HL-60/S4 treated with phorbol 12-myristate 13-acetate at 8.2 ng/mL for 4 days and 3 days (cell line): Measurements from ENCODE around the gene FAS.

Experiments used
- in situ Hi-C: fragments of 300-500 bp; cut with MboI; formaldehyde crosslinking; loops from 2 replicates; pipeline ENCODE4 v1.15.0; 2022; ENCODE audit warnings: low sequenced_read_pairs

The FAS gene

DNA sequence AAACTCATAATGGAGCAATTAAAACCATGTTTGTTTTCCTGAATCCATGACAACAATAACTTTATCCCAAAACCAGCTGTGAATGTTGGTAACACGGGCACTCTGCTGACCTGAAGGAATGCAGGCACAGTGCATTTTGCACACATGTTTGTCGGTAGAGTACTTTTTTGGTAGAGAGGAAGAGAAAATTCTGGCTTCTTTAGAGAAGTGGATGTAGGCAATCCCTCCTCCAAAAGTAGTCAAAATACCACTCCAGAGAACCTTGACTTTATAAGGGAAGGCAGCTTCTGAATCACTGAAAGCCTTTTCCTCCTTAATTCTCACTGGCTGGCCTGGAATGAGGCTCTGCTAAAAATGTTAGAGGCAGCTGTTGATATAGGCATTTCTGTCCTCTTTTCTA, 22.2 kb upstream of the FAS start:
- in situ Hi-C loops, result no loop called here

- in situ Hi-C loops, result no loop called here
Observed at GRCh38 chr10:88971221-88972061, 19.2 kb upstream of the FAS start.

GRCh38 chr10:88974012-88974411, 16.6 kb upstream of the FAS start:
- in situ Hi-C loops, result no loop called here

DNA sequence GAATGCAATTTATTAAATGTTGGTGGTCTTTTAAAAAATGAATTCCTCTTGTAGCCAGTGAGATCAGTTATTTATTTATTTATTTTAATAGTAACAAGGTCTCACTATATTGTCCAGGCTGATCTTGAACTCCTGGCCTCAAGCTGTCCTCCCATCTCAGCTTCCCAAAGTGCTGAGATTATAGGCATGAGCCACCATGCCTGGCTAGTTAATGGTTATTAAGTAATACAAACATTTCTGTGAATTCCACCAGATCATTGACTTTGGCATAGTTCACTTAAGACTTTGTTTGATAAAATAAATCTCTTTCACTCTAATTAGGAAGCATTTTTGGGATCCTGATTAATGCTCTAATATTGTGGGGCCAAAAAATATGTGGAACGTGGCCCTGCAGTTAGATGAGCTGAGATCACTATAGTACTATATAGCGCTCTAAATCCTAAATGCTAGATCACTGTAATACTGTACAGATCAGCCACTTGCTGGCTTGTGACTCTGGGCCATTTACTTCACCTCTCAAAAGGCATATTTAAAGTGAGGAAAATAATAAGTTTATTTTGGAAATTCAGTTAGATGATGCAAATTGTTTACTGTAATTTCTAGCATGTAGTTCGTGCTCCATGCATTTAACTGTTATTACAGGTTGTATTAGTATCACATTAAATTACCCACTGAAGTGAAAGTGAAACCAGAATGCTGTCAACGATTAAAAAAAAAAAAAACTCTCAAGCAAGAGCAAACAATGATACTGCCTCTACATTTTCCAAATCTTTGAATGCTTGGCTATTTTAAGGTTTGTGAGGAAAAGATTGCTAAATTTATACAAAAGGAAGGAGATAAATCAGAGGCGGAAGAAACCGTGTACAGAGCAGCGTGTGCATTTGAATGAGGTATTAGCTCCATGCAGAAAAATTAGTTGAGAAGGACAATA, 15.9 kb upstream of the FAS start:
- in situ Hi-C loops, result no loop called here

GRCh38 chr10:88975377-88975720, 15.2 kb upstream of the FAS start:
- in situ Hi-C loops, result no loop called here

DNA sequence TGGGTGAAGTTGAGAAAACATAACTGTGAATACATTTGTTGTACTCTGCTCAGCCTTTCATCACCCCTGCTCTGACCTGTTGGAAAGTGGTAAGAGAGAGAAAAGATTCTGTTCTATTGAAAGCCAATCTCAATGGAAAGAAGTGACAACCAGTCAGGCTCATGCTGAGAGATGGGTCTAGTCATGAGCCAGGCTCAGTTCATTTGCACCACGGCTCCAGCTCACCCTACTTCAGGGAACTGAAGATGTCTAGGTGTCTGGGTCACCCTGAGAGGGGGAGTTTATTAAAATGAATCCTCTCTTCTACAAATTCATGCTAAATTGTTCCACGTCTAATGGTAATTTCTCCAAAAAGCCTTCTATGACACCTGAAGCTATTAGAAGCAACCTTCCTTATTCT, 12.1 kb upstream of the FAS start:
- in situ Hi-C loops, result no loop called here

DNA sequence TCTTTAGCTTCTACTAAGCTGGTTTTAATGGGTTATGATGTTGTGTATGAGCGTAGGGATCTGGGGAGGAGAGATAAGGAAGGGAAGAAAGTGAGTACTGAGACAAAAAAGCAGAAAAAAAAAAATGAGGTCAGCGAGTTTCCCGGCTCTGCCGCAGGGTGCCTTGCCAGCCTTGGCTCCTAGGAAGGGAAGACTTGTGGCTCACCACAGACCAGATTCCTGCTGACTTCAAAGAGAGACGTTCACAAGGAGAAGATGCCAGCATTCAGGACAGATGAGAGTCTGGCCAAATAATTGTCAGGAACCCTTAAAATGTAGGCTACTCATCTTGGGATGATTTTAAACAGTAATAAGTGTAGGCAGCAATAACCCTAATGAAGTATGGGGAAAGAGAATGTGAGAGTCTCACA, 11.4 kb upstream of the FAS start:
- in situ Hi-C loops, result no loop called here

DNA sequence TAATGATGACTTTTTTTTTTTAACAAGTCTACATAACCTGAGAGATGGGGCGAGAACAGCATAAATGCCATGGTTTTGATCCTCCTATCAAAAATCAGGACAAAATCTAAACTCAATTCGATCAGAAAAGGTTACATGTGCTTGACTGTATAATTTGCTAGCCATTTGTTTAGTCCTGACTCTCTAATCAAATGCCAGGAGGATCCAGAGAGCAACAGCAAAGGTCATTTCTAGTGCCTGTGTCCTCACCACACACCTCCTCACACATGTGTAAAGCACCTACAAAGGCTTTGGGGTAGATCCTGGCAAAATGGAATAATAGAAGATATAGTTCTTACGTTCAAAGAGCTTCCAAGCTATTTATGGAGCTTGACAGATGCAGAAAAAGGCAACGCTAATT, 11.0 kb upstream of the FAS start:
- in situ Hi-C loops, result no loop called here

- in situ Hi-C loops, result no loop called here
Observed at GRCh38 chr10:88980247-88980646, 10.4 kb upstream of the FAS start.

DNA sequence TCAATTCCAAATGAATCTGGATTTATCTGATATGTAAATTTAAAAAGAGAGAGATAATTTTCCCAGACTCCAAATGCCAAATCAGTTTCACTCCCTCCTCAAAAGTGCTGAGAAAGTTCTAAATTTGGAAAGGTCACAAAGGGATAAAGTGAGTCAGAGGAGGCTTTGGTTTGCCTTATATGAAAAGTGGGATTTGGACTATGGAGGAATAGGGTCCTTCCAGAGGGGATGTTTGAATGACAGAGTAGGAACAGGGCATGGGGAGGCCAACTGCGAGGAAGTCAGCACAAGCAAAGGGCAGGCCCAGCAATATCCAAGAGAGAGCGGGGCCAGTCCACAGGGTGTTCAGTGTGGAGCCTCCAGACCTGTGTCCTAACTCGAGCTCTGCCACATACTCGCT, 9.8 kb upstream of the FAS start:
- in situ Hi-C loops, result no loop called here

DNA sequence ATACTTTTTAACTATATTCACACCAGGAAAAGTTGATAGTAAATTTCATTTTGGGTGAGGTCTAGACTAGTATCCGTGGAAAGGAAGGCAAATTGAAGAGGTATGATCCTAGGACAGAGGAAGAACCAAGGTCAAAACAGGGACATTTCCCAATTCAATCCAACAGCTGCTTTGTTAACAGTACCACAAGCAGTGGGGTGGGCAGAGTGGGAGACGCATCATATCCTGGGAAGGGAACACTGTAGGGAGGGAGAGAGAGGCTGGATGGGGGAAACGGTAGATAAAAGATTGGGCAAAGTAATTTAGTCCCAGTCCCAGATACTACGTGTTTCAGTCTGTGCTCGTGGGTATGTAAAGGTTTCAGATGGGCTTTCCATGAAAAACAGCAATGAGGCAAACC, 9.2 kb upstream of the FAS start:
- in situ Hi-C loops, result no loop called here

DNA sequence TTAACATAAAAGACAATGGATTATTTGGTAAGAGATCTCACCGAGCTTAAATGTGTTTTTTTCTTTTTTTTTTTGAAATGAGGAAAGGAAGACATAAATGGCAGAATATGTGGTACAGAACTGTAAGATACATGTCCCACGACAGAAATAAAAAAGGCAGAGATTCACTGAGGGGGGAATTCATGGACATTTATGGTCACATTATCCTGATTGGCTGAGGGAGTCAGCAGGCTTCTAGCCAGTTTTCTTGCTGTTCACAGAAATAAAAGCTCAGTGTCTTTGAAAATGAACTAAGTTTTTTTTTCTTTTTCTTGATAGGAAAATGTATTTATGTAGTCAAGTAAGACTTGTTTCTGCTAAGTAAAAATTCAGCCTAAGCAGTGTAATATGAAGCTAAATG, 8.2 kb upstream of the FAS start:
- in situ Hi-C loops, result no loop called here

- in situ Hi-C loops, result no loop called here
Observed at GRCh38 chr10:88983206-88983605, 7.4 kb upstream of the FAS start.

GRCh38 chr10:88983939-88984338, 6.7 kb upstream of the FAS start:
- in situ Hi-C loops, result no loop called here

DNA sequence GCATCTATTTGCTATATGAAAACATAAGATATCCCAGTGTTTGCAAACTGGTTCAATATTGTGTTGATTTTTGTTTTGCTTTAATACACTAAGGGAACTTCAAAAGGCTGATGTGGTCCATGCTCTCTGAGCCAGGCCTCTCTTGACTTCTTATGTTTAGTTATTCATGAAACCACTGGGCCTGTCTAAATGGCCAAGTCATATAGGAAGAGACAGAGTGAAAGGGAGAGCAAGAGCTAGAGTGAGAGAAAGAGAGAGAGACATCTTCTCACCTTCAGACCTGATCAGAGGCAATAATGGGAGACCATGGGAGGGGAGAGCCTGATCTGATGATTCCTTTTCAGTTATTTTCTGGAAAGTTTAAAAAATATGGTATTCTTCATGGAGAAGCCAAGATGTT, 6.1 kb upstream of the FAS start:
- in situ Hi-C loops, result no loop called here

GRCh38 chr10:88986549-88987242, 3.9 kb upstream of the FAS start:
- in situ Hi-C loops, result no loop called here

- in situ Hi-C loops, result no loop called here
Observed at GRCh38 chr10:88987243-88987725, 3.3 kb upstream of the FAS start.

- in situ Hi-C loops, result no loop called here
Observed at GRCh38 chr10:88987840-88988239, 2.8 kb upstream of the FAS start.

GRCh38 chr10:88989423-88989822, 1.2 kb upstream of the FAS start:
- in situ Hi-C loops, result no loop called here

DNA sequence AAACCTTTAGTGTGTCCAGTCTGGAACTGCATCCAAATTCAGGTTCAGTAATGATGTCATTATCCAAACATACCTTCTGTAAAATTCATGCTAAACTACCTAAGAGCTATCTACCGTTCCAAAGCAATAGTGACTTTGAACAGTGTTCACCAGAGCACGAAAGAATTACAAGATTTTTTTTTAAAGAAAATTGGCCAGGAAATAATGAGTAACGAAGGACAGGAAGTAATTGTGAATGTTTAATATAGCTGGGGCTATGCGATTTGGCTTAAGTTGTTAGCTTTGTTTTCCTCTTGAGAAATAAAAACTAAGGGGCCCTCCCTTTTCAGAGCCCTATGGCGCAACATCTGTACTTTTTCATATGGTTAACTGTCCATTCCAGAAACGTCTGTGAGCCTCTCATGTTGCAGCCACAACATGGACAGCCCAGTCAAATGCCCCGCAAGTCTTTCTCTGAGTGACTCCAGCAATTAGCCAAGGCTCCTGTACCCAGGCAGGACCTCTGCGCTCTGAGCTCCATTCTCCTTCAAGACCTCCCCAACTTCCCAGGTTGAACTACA, 694 bp upstream of the FAS start:
- in situ Hi-C loops, result no loop called here
